OCI-LY7 (cell line): ENCODE measurements around the gene STEEP1. TPM values are rescaled to one million over a fixed set of nuclear protein-coding genes. Genes with fewer than 3 reads are reported as not detected.

Experiments
- BruUV-seq: library from RNA; stranded (reverse); fragments of 400-500 nt; replicated peaks from 2 replicates; lab custom pipeline; 2021; lab: Mats Ljungman, UMichigan
- CTCF ChIA-PET: fragments of 300-600 bp; sonication (Branson Sonifier 250); formaldehyde crosslinking; loops from one replicate; lab custom pipeline; 2022; ENCODE audit warnings: antibody characterized with exemption; ENCODE audit not compliant: unreplicated experiment; lab: Charles Lee
- POLR2A ChIA-PET: fragments of 300-600 bp; sonication (Branson Sonifier 250); formaldehyde crosslinking; loops from one replicate; lab custom pipeline; 2022; ENCODE audit warnings: antibody characterized with exemption; lab: Charles Lee
- DNase-seq: peaks from one replicate; pipeline ENCODE4 v3.0.0-alpha.2; 2015; ENCODE audit warnings: low spot score
- H2AFZ ChIP-seq: fragments of 200-600 bp; sonication (generic), shearing (Covaris generic); 2 replicates; pipeline ENCODE4 v1.6.1; 2014; ENCODE audit warnings: mild to moderate bottlenecking, antibody characterized with exemption, low read length, moderate library complexity
- H3K27ac ChIP-seq: fragments of 200-600 bp; sonication (generic); 2 replicates; pipeline ENCODE4 v1.5.1; 2014; ENCODE audit warnings: mixed run types, low read depth, mild to moderate bottlenecking, moderate library complexity, low read length, inconsistent platforms; ENCODE audit not compliant: poor library complexity, severe bottlenecking
- H3K36me3 ChIP-seq: fragments of 200-600 bp; sonication (generic); 2 replicates; pipeline ENCODE4 v1.6.1; 2014; ENCODE audit warnings: mild to moderate bottlenecking, antibody characterized with exemption, low read length, moderate library complexity, mixed read lengths; ENCODE audit not compliant: insufficient read depth
- H3K4me1 ChIP-seq: fragments of 200-600 bp; sonication (generic); 2 replicates; pipeline ENCODE4 v1.5.1; 2014; ENCODE audit warnings: mild to moderate bottlenecking, low read length; ENCODE audit not compliant: insufficient read depth, poor library complexity, severe bottlenecking
- H3K4me2 ChIP-seq: fragments of 200-600 bp; sonication (generic); 2 replicates; pipeline ENCODE4 v1.6.1; 2014; ENCODE audit warnings: mild to moderate bottlenecking, low read length
- H3K4me3 ChIP-seq: fragments of 200-600 bp; sonication (generic); 2 replicates; pipeline ENCODE4 v1.5.1; 2014; ENCODE audit warnings: mild to moderate bottlenecking, low read depth, low read length; ENCODE audit not compliant: poor library complexity, severe bottlenecking
- H3K79me2 ChIP-seq: fragments of 200-600 bp; sonication (generic); 2 replicates; pipeline ENCODE4 v1.6.1; 2016; ENCODE audit warnings: low read depth, mild to moderate bottlenecking, low read length, moderate library complexity, mixed read lengths; ENCODE audit not compliant: insufficient read depth
- H3K9me2 ChIP-seq: fragments of 200-600 bp; sonication (generic); 2 replicates; pipeline ENCODE4 v1.6.1; 2016; ENCODE audit warnings: mild to moderate bottlenecking, low read length, mixed read lengths; ENCODE audit not compliant: insufficient read depth
- H3K9me3 ChIP-seq: fragments of 200-600 bp; sonication (generic); 2 replicates; pipeline ENCODE4 v1.6.1; 2014; ENCODE audit warnings: mild to moderate bottlenecking, mixed run types, low read length, mixed read lengths
- H4K20me1 ChIP-seq: fragments of 200-600 bp; sonication (generic); 2 replicates; pipeline ENCODE4 v1.6.1; 2014; ENCODE audit warnings: mild to moderate bottlenecking, antibody characterized with exemption, low read length, moderate library complexity, mixed read lengths; ENCODE audit not compliant: insufficient read depth
- CTCF ChIP-seq: fragments of 200-600 bp; sonication (generic); conservative IDR thresholded peaks from 2 replicates; pipeline ENCODE4 v1.5.1; 2014; ENCODE audit warnings: mild to moderate bottlenecking, antibody characterized with exemption, low read length, moderate library complexity, mixed read lengths
- EZH2phosphoT487 ChIP-seq: fragments of 200-600 bp; sonication (generic); IDR thresholded peaks from 2 replicates; pipeline ENCODE4 v1.6.1; 2018; ENCODE audit warnings: low read depth, borderline replicate concordance, mild to moderate bottlenecking, mixed run types, antibody characterized with exemption, low read length, moderate library complexity, mixed read lengths
- intact Hi-C: fragments of 100-400 bp; cut with micrococcal nuclease; formaldehyde crosslinking; loops from one replicate; pipeline ENCODE4 v1.10.0; 2022; ENCODE audit not compliant: unreplicated experiment
- total RNA-seq, 2 experiments: library from RNA; depleted of rRNA in 1 of 2; stranded (reverse); fragments of >200 nt in 1 of 2; shearing (Covaris generic) in 1 of 2; gene quantifications; 2 replicates each; pipeline ENCODE4 v1.2.3, GENCODE V29; 2014 to 2022

Gene STEEP1
- total RNA-seq, 2 experiments from 2014 or later: 28.1 to 37.2 TPM

GRCh38 chrX:119570351-119570835 is 5.2 kb upstream of the STEEP1 start:
- 0 out of 2 replicates have a peak, but pooled peaks cover 1% of the 10 kb centered on the region for H4K20me1 ChIP-seq
- H3K36me3 ChIP-seq: no peaks in the 10 kb centered on the region
- BruUV-seq: no TSS peak
- TF ChIP-seq EZH2phosphoT487: no peak
- TF ChIP-seq CTCF: no peak
- H2AFZ ChIP-seq: no peak overlapping the region
- H3K9me2 ChIP-seq: no peaks in the 10 kb centered on the region
- peaks cover 4% of the 10 kb centered on the region; the same call in 1 of the 2 replicates for H3K79me2 ChIP-seq
- intact Hi-C loops: loop anchor here (5.0 kb wide), 1 partner anchor 53 kb away; no protein-coding TSS in a partner anchor
- ChIA-PET CTCF (no interaction called here), POLR2A (interaction anchor here (0.7 to 0.9 kb wide), 2 partner anchors 221 to 262 kb away, joined by 3 read pairs; partner anchors contain the start of gene RPL39)
- no peaks in the 10 kb centered on the region for H3K9me3 ChIP-seq
- H3K27ac ChIP-seq: no peak overlapping the region
- no peak overlapping the region for H3K4me2 ChIP-seq
- no peak for DNase-seq
- H3K4me1 ChIP-seq: peaks cover 11% of the 10 kb centered on the region
- no peak overlapping the region for H3K4me3 ChIP-seq

GRCh38 chrX:119552508-119552907 is 12.7 kb downstream of the STEEP1 start:
- CTCF ChIA-PET: no interaction called here
- BruUV-seq: no TSS peak
- H3K4me1 ChIP-seq: peaks cover 18% of the 10 kb centered on the region

More at GRCh38 chrX:119552508-119552907, 12.7 kb downstream of the STEEP1 start:
- H4K20me1 ChIP-seq: no peaks in the 10 kb centered on the region
- TF ChIP-seq EZH2phosphoT487 (no peak), CTCF (no peak)
- H3K36me3 ChIP-seq: peaks cover 17% of the 10 kb centered on the region; the same call in 1 of the 2 replicates
- H3K4me2 ChIP-seq: no peak overlapping the region
- no peak overlapping the region for H3K4me3 ChIP-seq
- no peaks in the 10 kb centered on the region for H3K9me3 ChIP-seq
- peaks cover 5% of the 10 kb centered on the region; the same call in 1 of the 2 replicates for H3K79me2 ChIP-seq
- no peak overlapping the region for H2AFZ ChIP-seq
- DNase-seq: no peak
- no peak overlapping the region for H3K27ac ChIP-seq
- POLR2A ChIA-PET: interaction anchor here (0.6 kb wide), 1 partner anchor 24 kb away, joined by 3 read pairs; no protein-coding TSS in a partner anchor
- no peaks in the 10 kb centered on the region for H3K9me2 ChIP-seq
- intact Hi-C loops: no loop called here
